Right atrium auricular region (tissue), 2 donors: ENCODE results near the gene RPE65. TPM values are rescaled to one million over a fixed set of nuclear protein-coding genes. Genes with fewer than 3 reads are reported as not detected.
"Not testable (repeated sequence)": the region's sequence is repeated elsewhere in the genome, so short reads cannot be mapped to it uniquely, and the experiment has no call there.

Source experiments
- DNase-seq: peaks from one replicate; pipeline ENCODE4 v3.0.0-alpha.2; 2019; ENCODE audit warnings: low spot score
- H3K27ac ChIP-seq, 2 donors: fragments of 200-600 bp; sonication (generic); 1 replicate in 1 of 2; 2 replicates in 1 of 2; pipeline ENCODE4 v1.5.1; 2016 to 2019
- H3K27me3 ChIP-seq, 2 donors: fragments of 200-600 bp; sonication (generic); one replicate each; pipeline versions ENCODE4 v1.5.1 to v1.6.0; 2017 to 2019
- H3K36me3 ChIP-seq: fragments of 200-600 bp; sonication (generic); one replicate; pipeline ENCODE4 v1.5.1; 2016
- H3K4me1 ChIP-seq, 2 donors: fragments of 200-600 bp; sonication (generic); one replicate each; pipeline versions ENCODE4 v1.5.1 to v1.6.0; 2017 to 2019
- H3K4me3 ChIP-seq, 2 donors: fragments of 200-600 bp; sonication (generic); 1 replicate in 1 of 2; 2 replicates in 1 of 2; pipeline ENCODE4 v1.5.1; 2017 to 2019; ENCODE audit warnings: mild to moderate bottlenecking in 1 of 2, moderate library complexity in 1 of 2
- H3K9me3 ChIP-seq, 2 donors: fragments of 200-600 bp; sonication (generic); one replicate each; pipeline ENCODE4 v1.5.1; 2019
- CTCF ChIP-seq, 2 donors: fragments of 200-600 bp; sonication (generic); IDR thresholded peaks; one replicate each; pipeline ENCODE4 v1.5.1; 2019; ENCODE audit warnings: antibody characterized with exemption in 2 of 2
- total RNA-seq, 2 donors: library from RNA; depleted of rRNA; stranded (reverse); fragments of >200 nt; gene quantifications; one replicate each; pipeline ENCODE4 v1.1.0, GENCODE V29; 2016

RPE65 gene
- total RNA-seq, 2 donors from 2014 or later = 0.15 TPM; not detected in 1

- TF ChIP-seq CTCF (IDR thresholded peaks at IDR 0.05) = no peak
- Histone ChIP-seq H3K27ac (no peak overlapping the region), H3K9me3 (no peaks in the 10 kb centered on the region), H3K27me3 (no peaks in the 10 kb centered on the region), H3K36me3 (no peaks in the 10 kb centered on the region), H3K4me3 (no peak overlapping the region), H3K4me1 (no peaks in the 10 kb centered on the region)
- no peak for DNase-seq
Measured at GRCh38 chr1:68479501-68479900, 29.7 kb upstream of the RPE65 start.

GRCh38 chr1:68478662-68479061 lies 28.9 kb upstream of the RPE65 start:
- no peak for TF ChIP-seq CTCF (IDR thresholded peaks at IDR 0.05)
- Histone ChIP-seq H3K27ac (no peak overlapping the region), H3K36me3 (no peaks in the 10 kb centered on the region), H3K27me3 (no peaks in the 10 kb centered on the region), H3K4me3 (no peak overlapping the region), H3K9me3 (no peaks in the 10 kb centered on the region), H3K4me1 (no peaks in the 10 kb centered on the region)
- no peak for DNase-seq

GRCh38 chr1:68476626-68477025 lies 26.9 kb upstream of the RPE65 start:
- not testable (repeated sequence) for H3K27ac ChIP-seq, DNase-seq, H3K36me3 ChIP-seq, H3K4me1 ChIP-seq, H3K27me3 ChIP-seq, H3K4me3 ChIP-seq, H3K9me3 ChIP-seq

GRCh38 chr1:68473060-68473459 lies 23.3 kb upstream of the RPE65 start:
- no peak for TF ChIP-seq CTCF (IDR thresholded peaks at IDR 0.05)
- H3K27me3 ChIP-seq = no peaks in the 10 kb centered on the region
- DNase-seq = no peak

GRCh38 chr1:68470388-68470970 lies 20.7 kb upstream of the RPE65 start:
- Histone ChIP-seq H3K36me3 (no peaks in the 10 kb centered on the region), H3K9me3 (peaks cover 0 to 5% of the 10 kb centered on the region in 2 donors), H3K27me3 (no peaks in the 10 kb centered on the region), H3K4me1 (no peaks in the 10 kb centered on the region), H3K27ac (no peak overlapping the region), H3K4me3 (no peak overlapping the region)
- TF ChIP-seq CTCF (IDR thresholded peaks at IDR 0.05) = peak in 1 of 2 donors; percentile 64
- DNase-seq = no peak

More at GRCh38 chr1:68473060-68473459, 23.3 kb upstream of the RPE65 start:
- no peak overlapping the region for H3K4me3 ChIP-seq
- no peaks in the 10 kb centered on the region for H3K36me3 ChIP-seq
- peaks cover 0 to 5% of the 10 kb centered on the region in 2 donors for H3K9me3 ChIP-seq
- H3K27ac ChIP-seq = no peak overlapping the region
- H3K4me1 ChIP-seq = no peaks in the 10 kb centered on the region

- Histone ChIP-seq H3K27ac (no peak overlapping the region), H3K4me1 (no peaks in the 10 kb centered on the region), H3K36me3 (no peaks in the 10 kb centered on the region), H3K4me3 (no peak overlapping the region), H3K27me3 (no peaks in the 10 kb centered on the region), H3K9me3 (peaks cover 0 to 13% of the 10 kb centered on the region in 2 donors)
- no peak for TF ChIP-seq CTCF (IDR thresholded peaks at IDR 0.05)
- no peak for DNase-seq
Measured at GRCh38 chr1:68464891-68465290, 15.1 kb upstream of the RPE65 start.
